ENCODE measurements around the gene ABCC1. TPM values are rescaled to one million over a fixed set of nuclear protein-coding genes. Genes with fewer than 3 reads are reported as not detected.
A peak's percentile ranks its signal among the peaks of the same experiment; 100 is the strongest.

Gene ABCC1
- total and polyA plus RNA-seq, 3 donors from 2014 or later, result 54.7 to 90.6 (median 88.0) TPM

DNA sequence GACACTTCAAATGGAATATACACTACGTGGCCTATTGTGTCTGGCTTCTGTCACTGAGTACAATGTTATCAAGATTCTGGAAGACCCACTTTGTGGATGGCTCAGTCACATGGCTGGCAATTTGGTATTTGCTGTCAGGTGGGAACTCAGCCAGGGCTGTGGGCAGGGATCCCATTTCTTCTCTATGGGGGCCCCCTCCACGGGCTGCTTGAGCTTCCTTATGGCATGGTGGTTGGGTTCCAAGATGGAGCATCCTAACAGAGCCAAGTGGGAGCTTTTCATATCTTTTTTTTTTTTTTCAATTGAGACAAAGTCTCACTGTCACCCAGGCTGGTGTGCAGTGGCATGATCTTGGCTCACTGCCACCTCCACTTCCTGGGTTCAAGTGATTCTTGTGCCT, 43.0 kb upstream of the ABCC1 start:
- TF ChIP-seq CTCF (IDR thresholded peaks at IDR 0.05), result no peak
- TF ChIP-seq POLR2A (IDR thresholded peaks at IDR 0.05), result no peak
- H3K4me1 ChIP-seq, result peaks cover 3% of the 10 kb centered on the region
- no peaks in the 10 kb centered on the region for H3K36me3 ChIP-seq (ENCODE audit: low read depth, missing control alignments)
- H3K4me3 ChIP-seq, result no peak overlapping the region
- WGBS, 2 donors, result 79 to 87% methylated on average over 2 of the region's 2 CpGs
- no peak overlapping the region for H3K27ac ChIP-seq
- no peaks in the 10 kb centered on the region for H3K9me3 ChIP-seq
- intact Hi-C loops (cut with DNase I; ENCODE audit: low total_unique reads), result no loop called here
- no peak for DNase-seq
- H3K27me3 ChIP-seq, result no peaks in the 10 kb centered on the region

GRCh38 chr16:15907863-15908478, 41.4 kb upstream of the ABCC1 start:
- Histone ChIP-seq H3K4me3 (no peak overlapping the region), H3K27ac (no peak overlapping the region), H3K4me1 (no peaks in the 10 kb centered on the region), H3K9me3 (no peaks in the 10 kb centered on the region), H3K27me3 (no peaks in the 10 kb centered on the region), H3K36me3 (ENCODE audit: low read depth, missing control alignments) (no peaks in the 10 kb centered on the region)
- no peak for TF ChIP-seq CTCF (IDR thresholded peaks at IDR 0.05)
- TF ChIP-seq POLR2A (IDR thresholded peaks at IDR 0.05), result no peak
- 63 to 68% methylated on average over 7 of the region's 7 CpGs for WGBS, 2 donors
- peak; percentile 88 for DNase-seq
- intact Hi-C loops (cut with DNase I; ENCODE audit: low total_unique reads), result no loop called here

DNA sequence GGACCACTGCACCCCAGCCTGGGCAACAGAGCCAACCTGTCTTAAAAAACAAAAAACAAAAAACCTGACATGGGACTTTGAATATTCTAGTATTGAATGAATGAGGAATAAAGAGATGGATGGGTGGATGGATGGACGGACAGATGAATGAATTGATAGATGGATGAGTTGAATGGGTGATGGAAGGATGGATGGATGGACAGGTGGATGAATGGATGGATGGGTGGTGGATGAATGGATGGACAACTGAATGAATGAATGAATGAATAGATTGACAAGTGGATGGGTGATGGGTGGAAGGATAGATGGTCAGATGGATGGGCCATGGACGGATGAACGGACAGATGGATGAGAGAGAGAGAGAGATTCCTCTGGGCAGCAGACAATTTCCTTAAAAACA, 38.2 kb upstream of the ABCC1 start:
- WGBS, 2 donors, result 91% methylated on average over 3 of the region's 3 CpGs
- no peaks in the 10 kb centered on the region for H3K36me3 ChIP-seq (ENCODE audit: low read depth, missing control alignments)
- H3K27ac ChIP-seq, result no peak overlapping the region
- H3K9me3 ChIP-seq, result no peaks in the 10 kb centered on the region
- no peak for TF ChIP-seq CTCF (IDR thresholded peaks at IDR 0.05)
- TF ChIP-seq POLR2A (IDR thresholded peaks at IDR 0.05), result no peak
- intact Hi-C loops (cut with DNase I; ENCODE audit: low total_unique reads), result no loop called here
- H3K27me3 ChIP-seq, result no peaks in the 10 kb centered on the region
- no peak for DNase-seq
- H3K4me1 ChIP-seq, result no peaks in the 10 kb centered on the region
- H3K4me3 ChIP-seq, result no peak overlapping the region

DNA sequence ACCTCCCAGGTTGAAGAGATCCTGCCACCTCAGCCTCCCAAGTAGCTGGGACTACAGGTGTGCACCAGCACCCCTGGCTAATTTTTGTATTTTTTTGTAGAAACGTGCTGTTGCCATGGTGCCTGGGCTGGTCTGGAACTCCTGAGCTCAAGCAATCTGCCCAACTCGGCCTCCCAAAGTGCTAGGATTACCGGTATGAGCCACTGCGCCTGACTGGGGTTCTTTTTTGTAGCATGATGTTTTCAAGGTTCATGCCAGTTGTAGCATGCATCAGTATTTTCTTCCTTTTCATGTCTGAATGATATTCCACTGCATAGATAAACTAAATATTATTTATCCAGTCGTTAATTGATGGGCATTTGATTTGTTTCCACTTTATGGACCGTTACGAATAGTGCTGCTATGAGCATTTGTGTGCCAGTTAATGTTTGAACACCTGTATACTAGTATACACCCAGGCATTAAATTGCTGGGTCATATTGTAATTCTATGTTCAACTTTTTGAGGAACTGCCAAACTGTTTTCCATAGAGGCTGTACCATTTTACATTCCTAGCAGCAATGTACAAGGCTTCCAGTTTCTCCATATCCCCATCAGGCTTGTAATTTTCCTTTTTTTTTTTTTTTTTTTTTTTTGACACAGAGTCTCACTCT, 36.2 kb upstream of the ABCC1 start:
- Histone ChIP-seq H3K27ac (no peak overlapping the region), H3K4me3 (no peak overlapping the region), H3K36me3 (ENCODE audit: low read depth, missing control alignments) (no peaks in the 10 kb centered on the region), H3K9me3 (no peaks in the 10 kb centered on the region), H3K27me3 (no peaks in the 10 kb centered on the region), H3K4me1 (no peaks in the 10 kb centered on the region)
- intact Hi-C loops (cut with DNase I; ENCODE audit: low total_unique reads), result no loop called here
- no peak for DNase-seq
- WGBS, 2 donors, result 82 to 84% methylated on average over 7 of the region's 7 CpGs
- TF ChIP-seq CTCF (IDR thresholded peaks at IDR 0.05), result no peak
- TF ChIP-seq POLR2A (IDR thresholded peaks at IDR 0.05), result no peak
